NCI-H524 treated with DMSO at 0.1 percent for 48 hours (cell line): ENCODE measurements around the gene SLC26A3.
A peak's percentile ranks its signal among the peaks of the same experiment; 100 is the strongest.

ENCODE experiments used
- DNase-seq: peaks from one replicate; lab custom pipeline; 2025; lab: John Stamatoyannopoulos, UW

Gene SLC26A3

GRCh38 chr7:107815254-107815882 lies 12.3 kb upstream of the SLC26A3 start:
- no peak for DNase-seq

GRCh38 chr7:107813524-107813923 lies 10.5 kb upstream of the SLC26A3 start:
- no peak for DNase-seq

GRCh38 chr7:107811934-107812333 lies 8.9 kb upstream of the SLC26A3 start:
- DNase-seq, result no peak

- DNase-seq, result no peak
These were observed 7.6 kb upstream of the SLC26A3 start for GRCh38 chr7:107810626-107811025.

- no peak for DNase-seq
These were observed 6.2 kb upstream of the SLC26A3 start for GRCh38 chr7:107809179-107809578.

GRCh38 chr7:107799647-107800264 lies 3.3 kb downstream of the SLC26A3 start:
- DNase-seq, result no peak

DNA sequence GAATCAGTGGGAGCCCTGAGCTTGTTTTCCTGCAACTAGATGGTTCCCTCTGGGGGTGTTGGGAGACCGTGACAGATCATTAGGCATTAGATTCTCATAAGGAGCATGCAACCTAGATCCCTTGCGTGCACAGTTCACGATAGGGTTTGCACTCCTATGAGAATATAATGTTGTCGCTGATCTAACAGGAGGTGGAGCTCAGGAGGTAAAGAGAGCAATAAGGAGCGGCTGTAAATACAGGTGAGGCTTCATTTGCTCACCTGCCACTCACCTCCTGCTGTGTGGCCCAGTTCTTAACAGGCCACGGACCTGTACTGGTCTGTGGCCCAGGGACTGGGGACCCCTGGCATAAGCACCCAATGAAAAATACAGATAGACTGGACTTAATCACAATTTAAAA lies 10.7 kb downstream of the SLC26A3 start:
- no peak for DNase-seq

GRCh38 chr7:107789647-107790046 lies 13.4 kb downstream of the SLC26A3 start:
- DNase-seq, result no peak

GRCh38 chr7:107788662-107789061 lies 14.4 kb downstream of the SLC26A3 start:
- no peak for DNase-seq

- no peak for DNase-seq
These were observed 14.8 kb downstream of the SLC26A3 start for GRCh38 chr7:107788216-107788615.

GRCh38 chr7:107785926-107786325 lies 17.1 kb downstream of the SLC26A3 start:
- DNase-seq, result no peak

DNA sequence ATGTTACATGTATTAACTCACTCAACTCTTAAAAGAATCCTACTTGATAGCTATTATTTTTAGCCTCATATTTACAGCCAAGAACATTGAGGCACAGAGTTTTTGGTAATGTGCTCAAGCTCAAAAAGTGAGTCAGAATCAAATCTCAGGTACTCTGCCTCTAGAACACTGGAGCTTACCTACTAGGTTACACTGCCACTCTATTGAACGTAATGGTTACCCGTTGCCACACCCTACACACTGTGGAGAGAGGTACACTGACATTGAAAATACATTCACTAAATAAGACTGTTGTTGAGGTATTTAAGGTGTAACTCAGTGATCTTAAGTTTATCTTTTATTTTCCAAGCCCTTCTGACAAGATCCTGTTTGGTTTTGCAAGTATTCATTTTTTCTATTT lies 17.9 kb downstream of the SLC26A3 start:
- no peak for DNase-seq

DNA sequence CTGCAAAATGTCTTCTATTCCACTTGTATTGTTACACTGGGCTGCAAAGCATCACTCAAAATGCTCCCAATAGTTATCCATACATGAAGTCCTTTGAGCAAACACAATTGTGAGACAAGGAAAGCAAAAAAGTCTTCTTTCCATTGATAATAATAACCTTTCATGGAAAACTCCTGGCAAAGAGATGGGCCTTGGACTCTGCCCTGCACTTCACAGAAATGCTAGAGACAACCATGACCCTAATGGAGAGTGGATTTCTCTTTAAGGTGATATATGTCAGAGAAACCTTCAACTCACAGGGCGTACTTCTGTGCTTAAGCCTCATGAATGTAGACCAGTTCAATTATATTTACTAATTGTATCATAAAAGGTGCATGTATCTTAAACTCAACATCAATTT lies 19.4 kb downstream of the SLC26A3 start:
- no peak for DNase-seq

DNA sequence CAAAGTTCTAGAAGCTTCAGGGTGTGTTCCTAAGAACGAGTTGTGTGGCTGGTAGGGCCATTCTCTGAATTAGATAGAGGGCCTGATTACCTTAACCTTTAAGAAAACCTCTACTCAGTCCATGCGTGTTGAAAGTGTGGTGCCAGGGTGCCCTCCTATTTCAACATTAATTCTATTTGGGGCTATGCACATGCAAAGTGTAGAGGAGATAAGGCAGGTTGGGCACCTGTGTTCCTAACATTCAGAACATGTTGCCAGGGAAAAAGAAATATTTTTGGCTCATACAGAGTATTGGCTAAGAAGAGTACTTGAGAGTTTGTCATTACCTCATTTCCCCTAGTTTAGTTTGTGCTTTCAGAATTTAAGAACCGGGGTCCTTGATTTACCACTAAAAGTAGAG lies 20.6 kb downstream of the SLC26A3 start:
- no peak for DNase-seq

DNA sequence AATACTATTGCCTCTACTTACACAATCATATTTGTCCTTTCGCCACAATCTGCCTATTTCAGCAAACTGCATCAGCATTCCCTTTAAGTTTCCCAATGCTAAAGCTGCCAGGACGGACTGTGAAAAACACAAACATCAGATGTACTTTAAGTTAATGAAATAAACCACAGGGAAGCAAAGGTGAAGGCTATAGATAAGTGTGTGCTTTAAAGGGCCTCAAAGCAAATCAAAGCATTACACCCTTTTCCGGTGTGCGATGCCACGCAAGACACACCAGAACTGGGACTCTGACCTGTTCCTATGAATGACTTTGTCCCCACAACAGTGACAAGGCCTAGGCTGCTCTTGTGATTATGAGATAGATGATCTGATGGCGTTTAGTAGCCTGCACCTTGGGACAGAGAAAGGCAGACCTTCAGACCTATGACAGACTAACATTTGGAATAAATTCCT lies 23.4 kb downstream of the SLC26A3 start:
- no peak for DNase-seq

DNA sequence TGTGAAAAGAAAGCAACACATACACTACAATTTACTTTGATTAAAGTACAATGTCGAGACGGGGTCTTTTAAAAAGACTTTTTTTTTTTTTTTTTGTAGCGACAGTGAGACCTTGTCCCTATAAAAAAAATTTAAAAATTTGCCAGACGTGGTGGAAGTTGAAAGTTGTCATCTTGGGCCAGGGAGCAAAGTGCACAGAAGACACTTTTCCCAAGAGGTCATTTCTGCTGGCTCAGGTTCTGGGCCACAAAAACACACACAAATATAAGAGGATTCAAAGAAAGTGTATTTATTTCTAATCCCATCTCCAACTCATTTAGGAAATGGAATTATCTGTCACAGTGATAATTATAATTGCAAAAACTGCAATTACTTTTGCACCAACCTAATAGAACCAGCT lies 24.7 kb downstream of the SLC26A3 start:
- no peak for DNase-seq

DNA sequence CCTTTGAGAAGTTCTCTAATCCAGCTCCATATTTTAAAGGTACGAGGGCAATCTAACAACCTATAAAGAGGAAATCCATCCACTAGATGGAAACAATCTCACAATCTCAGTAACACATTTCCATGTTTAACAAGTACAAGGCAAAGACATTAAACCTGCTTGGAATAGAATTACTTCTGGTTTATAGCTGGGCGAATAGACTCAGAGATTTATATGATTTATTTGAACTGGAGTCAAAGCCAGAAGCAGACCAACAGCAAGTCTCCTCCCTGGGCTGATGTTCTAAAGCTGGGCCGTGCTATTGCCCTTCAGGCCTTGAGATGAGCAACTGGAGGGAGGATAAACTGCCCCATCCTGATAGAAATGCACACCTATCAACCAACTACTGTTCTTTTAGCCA lies 25.3 kb downstream of the SLC26A3 start:
- DNase-seq, result no peak

DNA sequence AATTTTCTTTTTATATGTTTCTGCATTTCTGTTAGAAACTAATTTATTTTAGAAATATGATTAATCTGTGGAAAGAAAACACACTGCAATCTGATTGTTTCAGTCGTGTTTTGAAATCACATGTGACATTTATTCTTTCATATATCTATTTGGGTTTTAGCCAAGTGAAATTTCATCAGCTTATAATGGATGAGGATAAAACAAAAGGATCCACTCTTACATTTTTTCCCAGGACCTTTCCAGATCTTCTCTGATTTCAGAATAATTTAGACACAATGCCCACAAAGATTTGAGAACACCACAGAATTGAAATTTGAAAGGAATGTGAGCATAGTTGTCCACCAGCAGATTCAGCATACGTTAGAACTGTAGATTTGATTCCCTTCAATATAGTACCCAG lies 30.0 kb downstream of the SLC26A3 start:
- no peak for DNase-seq

DNA sequence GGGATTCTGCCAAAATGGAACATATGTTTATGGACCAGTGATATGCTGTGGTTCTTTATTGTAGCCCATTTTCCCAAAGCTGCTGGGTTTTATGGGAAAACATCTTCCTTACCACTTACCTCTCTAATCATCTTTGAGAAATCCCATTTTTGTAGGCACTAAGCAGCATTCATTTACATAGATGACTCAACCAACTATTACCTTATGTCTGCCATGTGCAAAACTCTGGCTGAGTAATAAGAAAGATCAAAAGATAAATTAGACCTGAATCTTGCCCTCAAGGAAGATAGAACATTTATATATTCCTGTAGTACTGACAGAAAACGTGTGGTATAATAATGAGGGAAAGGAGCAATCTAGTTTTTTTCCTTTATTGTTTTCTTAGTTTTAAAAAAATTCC lies 34.8 kb downstream of the SLC26A3 start:
- DNase-seq, result peak; percentile 70

- no peak for DNase-seq
These were observed 35.6 kb downstream of the SLC26A3 start for GRCh38 chr7:107767391-107767790.

GRCh38 chr7:107758667-107759066 lies 44.4 kb downstream of the SLC26A3 start:
- no peak for DNase-seq

DNA sequence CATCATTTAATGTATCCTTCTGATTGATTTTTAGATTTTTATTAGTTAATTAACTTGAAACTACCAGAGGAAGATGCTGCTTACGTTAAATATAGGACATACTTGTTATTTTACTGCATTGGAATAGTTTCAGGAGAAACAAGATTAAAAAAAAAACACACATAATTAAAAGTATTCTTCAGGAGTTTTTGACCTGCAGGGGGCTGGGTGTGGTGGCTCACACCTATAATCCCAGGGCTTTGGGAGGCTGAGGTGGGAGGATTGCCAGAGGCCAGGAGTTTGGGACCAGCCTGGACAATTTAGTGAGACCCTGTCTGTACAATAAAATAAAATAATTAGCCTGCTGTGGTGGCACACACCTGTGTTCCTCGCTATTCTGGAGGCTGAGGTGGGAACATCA lies 48.4 kb downstream of the SLC26A3 start:
- DNase-seq, result no peak

DNA sequence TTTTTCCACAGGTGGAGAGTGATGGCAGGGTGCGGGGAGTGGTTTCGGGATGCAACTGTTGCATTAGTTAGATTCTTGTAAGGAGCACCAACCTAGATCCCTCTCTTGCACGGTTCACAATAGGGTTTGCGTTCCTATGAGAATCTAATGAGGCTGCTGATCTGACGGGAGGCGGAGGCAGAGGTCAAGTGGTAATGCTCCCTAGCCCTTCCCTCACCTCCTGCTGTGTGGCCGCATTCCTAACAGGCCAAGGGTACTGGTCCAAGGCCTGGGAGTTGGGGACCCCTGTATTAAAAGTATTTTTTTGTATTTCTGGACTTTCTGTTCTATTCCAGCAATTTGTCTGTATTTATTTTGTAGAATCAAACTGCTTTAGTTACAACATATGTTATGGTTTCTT lies 51.9 kb downstream of the SLC26A3 start:
- no peak for DNase-seq

GRCh38 chr7:107746006-107746405 lies 57.0 kb downstream of the SLC26A3 start:
- DNase-seq, result no peak
